ENCODE data around the gene CCDC138.

Gene CCDC138

DNA sequence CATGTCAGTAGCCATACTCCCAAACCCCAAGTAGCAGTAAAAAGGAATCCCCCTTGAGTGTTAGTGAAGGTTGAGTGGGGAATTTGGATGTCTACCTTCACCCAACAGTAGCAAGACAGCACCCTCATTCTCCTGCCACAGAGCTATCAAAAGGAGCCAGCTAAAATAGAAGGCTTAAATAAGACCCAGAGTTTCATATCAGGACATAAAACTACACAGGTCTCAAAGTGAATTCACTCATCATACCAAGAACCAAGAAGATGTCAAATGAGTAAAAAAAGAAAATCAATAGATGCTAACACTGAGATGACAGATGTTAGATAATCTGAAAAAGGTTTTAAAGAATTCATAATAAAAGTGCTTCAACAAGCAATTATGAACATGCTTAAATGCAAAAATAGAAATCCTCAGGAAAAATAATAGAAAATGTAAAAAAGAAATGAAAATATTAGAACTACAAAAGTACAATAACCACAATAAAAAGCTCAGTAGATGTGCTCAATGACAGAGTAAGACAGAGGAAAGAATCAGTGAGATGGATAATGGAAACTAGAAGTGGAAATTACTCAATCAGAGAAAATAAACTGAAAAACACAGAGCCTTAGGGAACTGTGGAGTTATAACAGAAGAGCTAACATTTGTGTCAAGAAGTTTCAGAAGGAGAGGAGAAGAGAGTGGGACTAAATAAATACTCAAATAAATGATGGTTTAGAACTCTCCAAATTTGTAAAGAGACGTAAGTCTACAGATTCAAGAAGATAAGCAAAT, 111.9 kb downstream of the CCDC138 start:
- no peak overlapping the region for H3K4me3 ChIP-seq (ENCODE audit: low read depth, low read length)
- in situ Hi-C loops (cut with HindIII; ENCODE audit: low sequenced_read_pairs): no loop called here
- no peak for DNase-seq (ENCODE audit: low read depth)
- TF ChIP-seq, protein P1, sequence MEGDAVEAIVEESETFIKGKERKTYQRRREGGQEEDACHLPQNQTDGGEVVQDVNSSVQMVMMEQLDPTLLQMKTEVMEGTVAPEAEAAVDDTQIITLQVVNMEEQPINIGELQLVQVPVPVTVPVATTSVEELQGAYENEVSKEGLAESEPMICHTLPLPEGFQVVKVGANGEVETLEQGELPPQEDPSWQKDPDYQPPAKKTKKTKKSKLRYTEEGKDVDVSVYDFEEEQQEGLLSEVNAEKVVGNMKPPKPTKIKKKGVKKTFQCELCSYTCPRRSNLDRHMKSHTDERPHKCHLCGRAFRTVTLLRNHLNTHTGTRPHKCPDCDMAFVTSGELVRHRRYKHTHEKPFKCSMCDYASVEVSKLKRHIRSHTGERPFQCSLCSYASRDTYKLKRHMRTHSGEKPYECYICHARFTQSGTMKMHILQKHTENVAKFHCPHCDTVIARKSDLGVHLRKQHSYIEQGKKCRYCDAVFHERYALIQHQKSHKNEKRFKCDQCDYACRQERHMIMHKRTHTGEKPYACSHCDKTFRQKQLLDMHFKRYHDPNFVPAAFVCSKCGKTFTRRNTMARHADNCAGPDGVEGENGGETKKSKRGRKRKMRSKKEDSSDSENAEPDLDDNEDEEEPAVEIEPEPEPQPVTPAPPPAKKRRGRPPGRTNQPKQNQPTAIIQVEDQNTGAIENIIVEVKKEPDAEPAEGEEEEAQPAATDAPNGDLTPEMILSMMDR (IDR thresholded peaks at IDR 0.05; ENCODE audit: low read depth, low read length, missing control alignments): no peak

DNA sequence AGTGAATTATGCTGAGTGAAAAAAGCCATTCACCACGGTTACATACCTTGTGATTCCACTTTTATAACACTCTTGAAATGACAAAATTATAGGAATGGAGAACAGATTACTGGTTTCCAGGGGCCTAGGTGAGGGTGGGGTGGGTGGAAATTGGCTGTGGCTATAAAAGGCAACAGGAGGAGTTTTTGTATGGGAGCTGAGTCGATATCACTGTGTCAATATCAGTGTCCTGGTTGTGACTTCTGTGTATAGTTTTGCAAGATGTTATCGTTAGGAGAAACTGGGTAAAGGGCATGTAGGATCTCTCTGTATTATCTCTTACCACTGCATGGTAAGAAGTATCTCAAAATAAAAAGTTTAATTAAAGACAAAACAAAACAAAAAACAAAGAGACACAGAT, 118.1 kb downstream of the CCDC138 start:
- in situ Hi-C loops (cut with HindIII; ENCODE audit: low sequenced_read_pairs): no loop called here
- TF ChIP-seq, protein P1 (IDR thresholded peaks at IDR 0.05; ENCODE audit: low read depth, low read length, missing control alignments): no peak
- DNase-seq (ENCODE audit: low read depth): no peak
- H3K4me3 ChIP-seq (ENCODE audit: low read depth, low read length): no peak overlapping the region

DNA sequence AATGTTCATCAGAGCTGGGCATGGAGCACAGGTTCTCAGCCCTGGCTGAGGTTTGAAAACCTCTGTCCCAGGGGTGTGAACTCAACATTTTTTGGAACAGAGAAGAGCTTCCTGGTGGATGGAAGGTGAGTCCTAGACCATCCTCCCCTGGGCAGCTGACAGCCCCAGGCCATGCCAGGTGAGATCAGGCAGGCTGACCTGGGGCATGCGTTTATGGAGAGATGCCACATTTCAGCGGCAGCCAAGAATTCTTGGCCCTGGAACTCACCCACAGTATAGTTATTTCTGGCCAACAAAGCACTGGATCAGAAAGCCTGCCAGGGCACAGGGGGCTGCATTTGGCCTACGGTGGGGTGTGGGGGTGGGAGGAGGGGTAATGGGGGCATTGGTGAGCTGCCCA, 118.6 kb downstream of the CCDC138 start:
- DNase-seq (ENCODE audit: low read depth): no peak
- H3K4me3 ChIP-seq (ENCODE audit: low read depth, low read length): no peak overlapping the region
- TF ChIP-seq, protein P1 (IDR thresholded peaks at IDR 0.05; ENCODE audit: low read depth, low read length, missing control alignments): no peak
- in situ Hi-C loops (cut with HindIII; ENCODE audit: low sequenced_read_pairs): no loop called here

DNA sequence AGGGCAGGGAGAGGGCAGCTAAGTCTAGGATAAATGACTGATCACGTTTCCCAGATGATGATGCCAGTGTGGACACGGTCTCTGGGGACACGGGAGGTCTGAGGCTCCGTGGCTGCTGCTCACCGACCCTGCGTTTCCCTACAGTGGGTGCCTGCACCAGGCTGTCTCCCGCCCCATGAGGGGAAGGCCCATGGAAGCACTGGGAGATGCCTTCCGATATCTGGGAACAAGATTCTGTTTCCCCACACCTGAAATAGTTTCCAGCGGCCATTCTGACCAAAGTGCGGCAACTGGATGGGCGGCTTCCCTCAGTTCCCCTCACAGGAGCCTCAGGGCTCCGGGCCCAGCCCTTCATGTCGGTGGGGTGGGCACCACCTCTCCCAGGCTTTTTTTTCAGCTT, 119.3 kb downstream of the CCDC138 start:
- TF ChIP-seq, protein P1 (IDR thresholded peaks at IDR 0.05; ENCODE audit: low read depth, low read length, missing control alignments): no peak
- DNase-seq (ENCODE audit: low read depth): no peak
- in situ Hi-C loops (cut with HindIII; ENCODE audit: low sequenced_read_pairs): no loop called here
- H3K4me3 ChIP-seq (ENCODE audit: low read depth, low read length): no peak overlapping the region

DNA sequence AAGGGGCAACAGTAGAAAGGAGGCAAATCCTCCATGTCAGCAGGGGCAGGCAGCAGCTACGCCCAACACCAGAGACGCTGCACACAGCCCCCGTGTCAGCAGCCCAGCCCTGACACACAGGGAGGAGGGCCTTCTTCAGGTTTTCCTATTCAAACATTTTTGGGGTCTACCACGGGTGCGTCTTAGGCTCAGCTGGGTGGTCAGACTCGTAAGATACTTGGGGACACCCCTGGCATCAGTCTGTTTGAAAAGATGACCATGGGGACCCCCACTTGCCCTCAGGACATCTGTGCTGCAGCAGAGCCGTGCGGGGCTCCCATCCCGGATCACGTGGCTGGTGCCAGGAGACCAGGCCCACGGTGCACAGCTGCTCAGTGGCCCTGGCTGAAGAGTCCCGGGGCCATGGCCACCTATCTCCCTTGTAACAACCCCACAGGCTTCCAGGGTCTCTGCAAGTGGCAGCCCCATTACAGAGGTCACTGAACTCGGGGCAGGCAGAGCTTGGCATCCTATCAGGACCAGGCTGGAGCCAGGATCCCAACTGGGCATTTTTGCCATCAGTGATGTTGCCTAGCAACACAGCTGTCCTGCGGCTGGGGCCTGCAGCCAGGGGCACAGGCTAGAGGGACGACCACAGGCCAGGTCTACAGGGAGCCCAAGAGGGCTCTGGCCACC, 120.0 kb downstream of the CCDC138 start:
- in situ Hi-C loops (cut with HindIII; ENCODE audit: low sequenced_read_pairs): no loop called here
- TF ChIP-seq, protein P1 (IDR thresholded peaks at IDR 0.05; ENCODE audit: low read depth, low read length, missing control alignments): no peak
- no peak for DNase-seq (ENCODE audit: low read depth)
- H3K4me3 ChIP-seq (ENCODE audit: low read depth, low read length): no peak overlapping the region

GRCh38 chr2:108907822-108908712, 121.5 kb downstream of the CCDC138 start:
- in situ Hi-C loops (cut with HindIII; ENCODE audit: low sequenced_read_pairs): no loop called here
- no peak for DNase-seq (ENCODE audit: low read depth)
- H3K4me3 ChIP-seq (ENCODE audit: low read depth, low read length): no peak overlapping the region
- TF ChIP-seq, protein P1 (IDR thresholded peaks at IDR 0.05; ENCODE audit: low read depth, low read length, missing control alignments): no peak

All from astrocyte of the cerebellum (primary cell).